GM21737 (cell line): ENCODE data around the gene GALNT11.
"Not testable (repeated sequence)": the region's sequence is repeated elsewhere in the genome, so short reads cannot be mapped to it uniquely, and the experiment has no call there.

Source experiments
- ATAC-seq: cut with Tn5 transposase; IDR thresholded peaks from one replicate; pipeline ENCODE4 v1.9.1; 2021; ENCODE audit warnings: mild to moderate bottlenecking, moderate library complexity; ENCODE audit not compliant: unreplicated experiment

GALNT11 gene

GRCh38 chr7:152074673-152075072 lies 49.2 kb downstream of the GALNT11 start:
- no peak for ATAC-seq

- not testable (repeated sequence) for ATAC-seq
Measured at GRCh38 chr7:152075379-152075778, 49.9 kb downstream of the GALNT11 start.

DNA sequence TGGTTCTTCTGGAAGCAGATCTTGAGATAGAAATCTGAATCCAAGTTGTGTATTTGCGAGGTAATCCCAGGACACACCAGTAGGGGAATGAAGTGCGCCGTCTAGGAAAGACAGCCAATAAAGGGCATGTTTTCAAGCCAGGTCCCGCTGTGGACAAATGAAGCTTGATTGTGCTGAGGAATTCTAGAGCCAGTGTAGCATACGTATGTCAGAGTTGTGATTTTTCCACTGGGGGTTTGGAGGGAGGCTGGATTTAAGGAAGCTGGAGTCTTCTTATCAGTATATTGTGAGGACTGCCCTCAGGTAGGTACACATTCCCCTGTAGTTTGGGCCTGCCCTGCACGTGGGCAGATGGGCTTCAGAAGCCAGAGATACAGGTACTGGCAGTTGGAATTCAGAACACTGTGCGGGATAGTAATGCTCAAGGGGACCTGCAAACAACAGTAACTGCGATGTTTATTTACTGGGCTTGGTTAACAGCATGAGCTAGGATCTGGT lies 50.9 kb downstream of the GALNT11 start:
- no peak for ATAC-seq

DNA sequence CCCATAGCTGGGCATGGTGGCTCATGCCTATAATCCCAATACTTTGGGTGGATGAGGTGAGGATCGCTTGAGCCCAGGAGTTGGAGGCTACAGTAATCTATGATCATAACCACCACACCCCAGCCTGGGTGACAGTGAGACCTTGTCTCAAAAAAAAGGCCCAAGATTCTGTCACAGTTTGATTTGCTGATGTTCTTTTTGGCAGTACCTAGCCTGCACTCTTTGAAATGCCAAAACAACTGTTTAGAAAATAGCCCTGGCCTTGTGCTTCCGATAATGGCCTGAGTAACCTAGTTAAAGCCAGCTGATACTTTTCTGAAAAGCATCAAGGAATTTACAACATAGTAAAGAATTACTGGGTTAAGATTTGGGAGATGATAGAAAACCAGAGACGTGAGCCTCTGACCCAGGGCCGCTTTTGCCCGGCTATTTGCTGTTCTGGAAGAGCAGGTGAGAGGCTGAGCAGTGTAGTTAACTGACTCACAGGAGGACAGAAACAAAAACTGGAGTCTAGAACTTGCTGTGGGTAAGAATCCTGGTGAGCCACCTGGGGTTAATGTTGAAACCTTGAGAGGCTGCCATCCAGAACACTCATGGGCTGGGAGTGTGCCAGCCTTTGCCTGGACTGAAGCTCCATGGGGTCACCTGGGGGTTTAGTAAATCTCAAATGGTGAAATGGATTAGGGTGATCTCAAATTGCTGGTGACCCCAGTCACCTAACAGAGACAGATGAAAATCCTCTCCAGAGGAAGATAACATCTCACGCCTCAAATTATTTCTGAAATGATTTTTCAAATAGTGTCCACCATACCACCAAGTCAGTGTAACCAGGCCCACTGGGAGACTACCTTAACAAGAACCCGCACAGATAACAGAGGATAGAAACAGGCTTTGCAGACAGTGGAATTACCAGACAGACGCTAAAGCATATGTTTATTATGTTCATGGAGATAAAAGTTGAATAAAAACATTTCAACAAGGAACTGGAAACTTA lies 51.8 kb downstream of the GALNT11 start:
- no peak for ATAC-seq

DNA sequence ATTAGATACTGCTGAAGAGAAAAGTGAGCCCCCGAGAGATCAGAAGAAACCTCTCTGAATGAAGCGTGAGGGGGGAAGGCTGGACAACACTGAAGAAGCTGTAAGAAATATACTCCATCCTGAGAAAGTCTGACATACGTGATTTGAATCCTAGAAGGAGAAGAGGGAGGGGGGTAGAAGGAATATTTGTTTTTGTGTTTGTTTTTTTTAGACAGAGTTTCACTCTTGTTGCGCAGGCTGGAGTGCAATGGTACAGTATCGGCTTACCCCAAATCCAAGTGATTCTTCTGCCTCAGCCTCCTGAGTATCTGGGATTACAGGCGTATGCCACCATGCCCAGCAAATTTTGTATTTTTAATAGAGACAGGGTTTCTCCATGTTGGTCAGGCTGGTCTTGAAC lies 52.6 kb downstream of the GALNT11 start:
- no peak for ATAC-seq

DNA sequence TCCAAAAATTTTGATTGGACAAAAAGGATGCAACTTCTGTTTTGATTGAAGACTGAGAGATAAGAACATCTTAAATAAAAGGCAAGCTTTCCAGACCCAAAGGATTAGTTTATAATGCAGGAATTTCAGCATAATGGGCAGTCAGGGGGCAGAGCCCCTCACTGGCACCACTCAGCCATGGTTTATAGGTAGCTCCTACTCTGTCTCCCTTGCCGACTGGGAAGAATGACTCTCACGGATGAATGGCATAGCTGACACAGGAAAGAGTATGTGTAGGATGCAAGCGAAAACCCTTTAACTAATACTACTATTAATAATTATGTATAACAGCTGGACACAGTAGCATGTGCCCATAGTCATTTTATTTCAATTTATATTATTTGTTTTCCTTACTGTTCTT lies 53.3 kb downstream of the GALNT11 start:
- no peak for ATAC-seq

DNA sequence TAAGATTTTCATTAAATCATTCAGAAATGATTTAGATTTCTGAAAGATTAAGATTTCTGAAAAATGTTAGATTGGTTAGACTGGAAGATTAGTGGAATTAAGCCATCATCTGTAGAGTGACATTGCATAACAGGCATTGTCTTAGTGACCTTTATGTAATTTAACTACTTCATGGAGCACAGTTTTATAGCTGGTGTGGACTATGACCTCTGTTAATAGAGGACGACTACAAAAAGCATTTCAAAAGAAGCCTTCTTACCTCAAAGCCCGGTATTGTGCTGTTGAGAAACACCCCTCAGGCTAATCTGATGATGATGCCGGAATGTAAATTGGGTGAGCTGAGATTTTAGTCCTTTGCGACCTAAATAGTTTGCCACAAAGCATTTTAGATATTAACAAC lies 55.6 kb downstream of the GALNT11 start:
- ATAC-seq: no peak

- not testable (repeated sequence) for ATAC-seq
Measured at GRCh38 chr7:152082073-152082721, 56.7 kb downstream of the GALNT11 start.

DNA sequence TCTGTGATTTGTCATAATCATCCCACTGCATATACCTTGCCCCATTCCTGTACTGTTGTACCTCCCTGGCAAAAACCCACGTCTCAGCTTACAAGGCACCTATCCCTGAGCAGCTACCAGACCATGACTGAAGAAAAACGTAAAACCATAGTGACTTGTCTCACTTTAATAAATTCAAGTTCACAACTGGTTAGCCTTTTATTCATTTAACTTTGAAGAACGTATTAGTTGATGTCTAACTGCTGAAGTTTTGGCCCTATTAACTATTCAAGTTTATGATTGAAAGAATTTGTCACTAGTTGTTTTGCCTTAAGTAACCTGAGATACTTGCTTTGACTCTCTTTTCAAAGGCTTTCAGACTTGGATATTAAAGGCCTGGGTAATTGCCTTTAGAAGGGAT lies 59.7 kb downstream of the GALNT11 start:
- ATAC-seq: no peak

GRCh38 chr7:152086513-152086912 lies 61.0 kb downstream of the GALNT11 start:
- ATAC-seq: no peak

GRCh38 chr7:152089183-152089582 lies 63.7 kb downstream of the GALNT11 start:
- no peak for ATAC-seq

DNA sequence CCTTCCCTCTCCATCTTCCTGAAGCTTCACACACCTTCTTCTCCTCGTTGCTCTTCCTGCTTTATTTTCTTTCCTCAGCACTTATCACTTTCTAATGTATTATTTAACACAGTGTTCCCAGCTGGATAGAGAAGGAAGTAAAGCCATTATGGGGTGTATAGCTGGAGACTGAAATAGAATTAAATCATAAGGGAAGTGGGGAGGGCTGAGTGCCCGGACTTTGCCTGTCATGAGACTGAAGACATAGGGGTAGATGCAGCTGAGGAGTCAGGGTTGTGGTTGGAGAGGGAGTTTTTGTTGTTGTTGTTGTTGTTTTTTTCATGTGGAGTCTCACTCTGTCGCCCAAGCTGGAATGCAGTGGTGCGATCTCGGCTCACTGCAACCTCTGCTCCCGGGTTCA lies 65.3 kb downstream of the GALNT11 start:
- no peak for ATAC-seq

DNA sequence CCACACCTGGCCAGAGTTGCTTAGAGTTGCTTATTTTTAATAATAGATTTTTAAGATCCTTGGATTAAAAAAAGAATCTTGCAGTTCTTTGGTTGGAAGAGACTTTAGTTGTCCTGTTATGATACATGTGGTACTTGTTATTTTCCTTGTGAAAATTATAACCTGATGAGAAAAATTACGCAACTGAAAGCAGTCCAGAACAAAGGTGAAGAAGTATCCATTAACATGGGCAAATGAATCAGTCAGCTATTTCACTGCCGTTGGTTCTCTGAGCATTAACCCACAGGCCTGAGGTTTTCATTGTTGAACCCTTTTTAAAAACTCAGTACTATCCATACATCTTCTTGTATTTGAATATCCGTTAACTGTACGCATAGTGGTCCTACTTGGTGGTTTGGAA lies 68.2 kb downstream of the GALNT11 start:
- ATAC-seq: no peak

DNA sequence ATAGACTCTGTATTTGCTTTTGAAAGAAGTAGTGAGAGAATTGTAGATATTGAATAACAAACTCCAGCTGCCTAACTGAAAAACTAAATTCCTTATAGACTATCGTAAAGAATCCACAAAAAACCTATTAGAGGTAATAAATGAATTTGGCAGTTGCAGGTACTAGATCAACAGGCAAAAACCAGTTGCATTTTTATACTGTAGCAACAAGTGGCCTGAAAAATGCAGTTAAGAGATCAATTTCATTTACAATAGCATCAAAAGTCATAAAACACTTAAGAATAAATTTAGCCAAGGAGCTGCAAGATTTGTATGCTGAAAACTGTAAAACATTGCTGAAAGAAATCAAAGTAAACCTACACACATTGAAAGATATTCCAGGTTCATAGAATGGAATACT lies 70.3 kb downstream of the GALNT11 start:
- ATAC-seq: no peak

DNA sequence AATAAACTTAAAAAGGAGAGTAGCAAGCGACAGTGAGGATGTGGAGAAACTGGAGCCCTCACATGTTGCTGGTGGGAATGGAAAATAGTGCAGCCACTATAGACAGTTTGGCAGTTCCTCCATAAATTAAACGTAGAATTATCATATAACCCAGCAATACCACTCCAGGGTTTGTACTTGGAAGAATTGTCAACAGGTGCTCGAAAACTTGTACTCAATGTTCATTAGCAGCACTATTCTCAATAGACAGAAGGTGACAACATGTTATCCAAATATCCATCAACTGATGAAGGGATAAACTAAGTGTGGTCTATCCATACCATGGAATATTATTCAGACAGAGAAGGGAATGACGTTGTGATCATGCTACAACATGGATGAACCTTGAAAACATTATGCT lies 71.9 kb downstream of the GALNT11 start:
- no peak for ATAC-seq

DNA sequence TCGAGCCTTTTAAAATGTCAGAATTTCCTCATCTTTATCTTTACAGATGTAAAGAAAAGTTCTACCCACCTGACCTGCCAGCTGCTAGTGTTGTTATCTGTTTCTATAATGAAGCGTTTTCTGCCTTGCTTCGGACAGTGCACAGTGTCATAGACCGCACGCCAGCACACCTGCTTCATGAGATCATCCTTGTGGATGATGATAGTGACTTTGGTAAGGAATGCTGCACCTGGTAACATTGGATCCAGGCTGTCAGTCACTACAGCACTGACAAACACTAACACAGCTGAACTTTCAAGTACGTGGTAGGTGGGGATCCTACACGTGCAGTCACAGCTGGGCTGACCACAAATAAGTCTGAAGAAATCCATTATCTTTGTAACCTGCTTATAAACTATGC lies 77.6 kb downstream of the GALNT11 start:
- ATAC-seq: no peak

- ATAC-seq: no peak
Measured at GRCh38 chr7:152103691-152104090, 78.2 kb downstream of the GALNT11 start.

- no peak for ATAC-seq
Measured at GRCh38 chr7:152105205-152105604, 79.7 kb downstream of the GALNT11 start.

GRCh38 chr7:152106990-152107389 lies 81.5 kb downstream of the GALNT11 start:
- ATAC-seq: no peak

GRCh38 chr7:152107945-152108344 lies 82.5 kb downstream of the GALNT11 start:
- no peak for ATAC-seq

DNA sequence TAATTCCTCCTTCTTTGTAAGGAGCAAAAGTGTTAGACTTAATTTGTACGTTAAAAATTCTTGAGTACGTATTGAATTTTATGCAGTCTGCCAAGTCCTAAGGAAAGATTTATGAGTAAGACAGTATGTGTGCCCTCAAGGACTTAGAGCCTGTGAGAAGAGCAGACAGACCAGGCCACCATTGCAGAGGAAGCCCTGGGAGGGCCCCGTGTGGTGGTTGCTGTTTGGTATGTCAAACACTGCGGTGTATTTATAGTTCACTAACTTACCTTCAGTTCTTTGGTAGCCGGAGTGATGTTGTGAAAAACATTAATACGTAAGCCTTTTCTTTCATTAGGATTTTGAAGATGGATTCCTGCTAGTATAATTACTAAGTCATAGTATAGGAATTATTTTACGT lies 82.9 kb downstream of the GALNT11 start:
- ATAC-seq: no peak

- no peak for ATAC-seq
Measured at GRCh38 chr7:152112829-152113228, 87.4 kb downstream of the GALNT11 start.
